Measurements from ENCODE around the gene SNX2. TPM values are rescaled to one million over a fixed set of nuclear protein-coding genes. Genes with fewer than 3 reads are reported as not detected.

Gene SNX2, protein sequence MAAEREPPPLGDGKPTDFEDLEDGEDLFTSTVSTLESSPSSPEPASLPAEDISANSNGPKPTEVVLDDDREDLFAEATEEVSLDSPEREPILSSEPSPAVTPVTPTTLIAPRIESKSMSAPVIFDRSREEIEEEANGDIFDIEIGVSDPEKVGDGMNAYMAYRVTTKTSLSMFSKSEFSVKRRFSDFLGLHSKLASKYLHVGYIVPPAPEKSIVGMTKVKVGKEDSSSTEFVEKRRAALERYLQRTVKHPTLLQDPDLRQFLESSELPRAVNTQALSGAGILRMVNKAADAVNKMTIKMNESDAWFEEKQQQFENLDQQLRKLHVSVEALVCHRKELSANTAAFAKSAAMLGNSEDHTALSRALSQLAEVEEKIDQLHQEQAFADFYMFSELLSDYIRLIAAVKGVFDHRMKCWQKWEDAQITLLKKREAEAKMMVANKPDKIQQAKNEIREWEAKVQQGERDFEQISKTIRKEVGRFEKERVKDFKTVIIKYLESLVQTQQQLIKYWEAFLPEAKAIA
- 100 to 1,000 TPM in 3 of 4 donors, 10 to 100 TPM in 1; 78.6 to 141 (median 118) TPM for total RNA-seq

GRCh38 chr5:122774861-122775549 is at the start of gene SNX2:
Gene SNX2 (plus strand): TSS chr5:122775080. CDS start chr5:122775104, 24 bp downstream.
- TF ChIP-seq, protein P1, sequence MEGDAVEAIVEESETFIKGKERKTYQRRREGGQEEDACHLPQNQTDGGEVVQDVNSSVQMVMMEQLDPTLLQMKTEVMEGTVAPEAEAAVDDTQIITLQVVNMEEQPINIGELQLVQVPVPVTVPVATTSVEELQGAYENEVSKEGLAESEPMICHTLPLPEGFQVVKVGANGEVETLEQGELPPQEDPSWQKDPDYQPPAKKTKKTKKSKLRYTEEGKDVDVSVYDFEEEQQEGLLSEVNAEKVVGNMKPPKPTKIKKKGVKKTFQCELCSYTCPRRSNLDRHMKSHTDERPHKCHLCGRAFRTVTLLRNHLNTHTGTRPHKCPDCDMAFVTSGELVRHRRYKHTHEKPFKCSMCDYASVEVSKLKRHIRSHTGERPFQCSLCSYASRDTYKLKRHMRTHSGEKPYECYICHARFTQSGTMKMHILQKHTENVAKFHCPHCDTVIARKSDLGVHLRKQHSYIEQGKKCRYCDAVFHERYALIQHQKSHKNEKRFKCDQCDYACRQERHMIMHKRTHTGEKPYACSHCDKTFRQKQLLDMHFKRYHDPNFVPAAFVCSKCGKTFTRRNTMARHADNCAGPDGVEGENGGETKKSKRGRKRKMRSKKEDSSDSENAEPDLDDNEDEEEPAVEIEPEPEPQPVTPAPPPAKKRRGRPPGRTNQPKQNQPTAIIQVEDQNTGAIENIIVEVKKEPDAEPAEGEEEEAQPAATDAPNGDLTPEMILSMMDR (IDR thresholded peaks at IDR 0.05; ENCODE audit: low read depth), result no peak

GRCh38 chr5:122727112-122727541 is 47.8 kb upstream of the SNX2 start:
- TF ChIP-seq, protein P1 (IDR thresholded peaks at IDR 0.05; ENCODE audit: low read depth), result no peak

DNA sequence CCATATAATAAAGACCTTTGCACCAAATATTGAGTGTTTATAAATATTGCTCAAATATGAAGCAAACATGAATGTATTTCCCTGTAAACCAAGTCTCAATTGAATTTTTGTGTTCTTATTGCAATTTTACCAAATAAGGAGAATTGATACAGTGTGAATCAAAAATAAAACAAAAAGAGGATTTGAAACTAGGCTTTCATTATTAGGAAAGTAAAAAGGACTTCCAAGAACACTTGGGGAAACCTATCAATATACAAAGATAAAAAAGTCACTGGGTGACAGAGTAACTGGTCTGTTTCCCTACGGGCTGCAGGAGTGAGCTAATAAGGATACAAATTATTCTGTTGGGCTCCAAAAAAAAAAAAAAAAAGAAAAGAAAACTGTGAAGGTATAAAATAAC is 44.8 kb upstream of the SNX2 start:
- TF ChIP-seq, protein P1 (IDR thresholded peaks at IDR 0.05; ENCODE audit: low read depth), result no peak

- TF ChIP-seq, protein P1 (IDR thresholded peaks at IDR 0.05; ENCODE audit: low read depth), result no peak
Observed at GRCh38 chr5:122730456-122730855, 44.4 kb upstream of the SNX2 start.

GRCh38 chr5:122736086-122736845 is 38.6 kb upstream of the SNX2 start:
- TF ChIP-seq, protein P1 (IDR thresholded peaks at IDR 0.05; ENCODE audit: low read depth), result no peak

GRCh38 chr5:122738088-122738487 is 36.8 kb upstream of the SNX2 start:
- TF ChIP-seq, protein P1 (IDR thresholded peaks at IDR 0.05; ENCODE audit: low read depth), result no peak
